ENCODE measurements around the gene FAU. TPM values are rescaled to one million over a fixed set of nuclear protein-coding genes. Genes with fewer than 3 reads are reported as not detected.

FAU gene
- total and polyA plus RNA-seq, 9 of the 15 experiments (the other 6 are each of a cell fraction or from before 2014, with no cell fraction given), result 433 to 1,827 (median 942) TPM

DNA sequence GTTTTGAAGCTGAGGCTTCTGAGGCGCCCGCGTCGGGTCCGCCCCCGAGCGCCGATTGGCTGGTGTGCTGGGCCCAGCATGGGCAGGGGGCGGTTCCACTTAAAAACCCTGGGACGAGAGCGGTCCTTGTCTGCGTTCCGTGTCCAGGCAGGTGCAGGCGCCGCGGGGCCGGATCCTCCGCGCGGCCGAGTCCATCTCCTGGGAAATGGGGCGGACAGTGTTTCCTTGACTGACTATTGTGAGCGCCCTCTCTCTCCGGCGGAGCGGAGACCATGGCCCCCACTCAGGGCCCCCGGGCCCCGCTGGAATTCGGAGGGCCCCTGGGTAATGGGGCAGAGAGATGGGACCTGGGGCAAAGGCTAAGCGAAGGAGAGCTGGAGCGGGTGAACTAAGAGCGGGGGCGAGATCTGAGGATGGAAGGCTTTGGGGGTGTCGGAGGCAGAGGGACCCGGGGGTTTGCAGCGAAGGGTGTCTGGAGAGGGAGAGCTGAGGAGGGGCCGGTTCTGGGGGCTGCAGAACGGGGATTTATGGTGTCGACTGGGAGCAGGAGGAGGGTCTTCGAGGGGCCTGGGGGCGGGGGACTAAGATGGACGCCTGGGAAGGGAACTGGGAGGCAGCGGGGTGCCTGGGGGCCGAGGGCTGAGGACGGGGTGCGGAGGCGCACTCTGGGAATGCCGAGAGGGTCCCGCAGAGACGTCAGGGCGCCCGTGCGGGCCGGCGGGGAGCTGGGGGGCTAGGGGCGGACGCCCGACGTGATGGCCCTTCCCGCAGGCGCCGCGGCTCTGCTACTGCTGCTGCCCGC lies 10.0 kb downstream of the FAU start, which contains the start of gene TM7SF2 (continued):
- TF ChIP-seq, protein P1, sequence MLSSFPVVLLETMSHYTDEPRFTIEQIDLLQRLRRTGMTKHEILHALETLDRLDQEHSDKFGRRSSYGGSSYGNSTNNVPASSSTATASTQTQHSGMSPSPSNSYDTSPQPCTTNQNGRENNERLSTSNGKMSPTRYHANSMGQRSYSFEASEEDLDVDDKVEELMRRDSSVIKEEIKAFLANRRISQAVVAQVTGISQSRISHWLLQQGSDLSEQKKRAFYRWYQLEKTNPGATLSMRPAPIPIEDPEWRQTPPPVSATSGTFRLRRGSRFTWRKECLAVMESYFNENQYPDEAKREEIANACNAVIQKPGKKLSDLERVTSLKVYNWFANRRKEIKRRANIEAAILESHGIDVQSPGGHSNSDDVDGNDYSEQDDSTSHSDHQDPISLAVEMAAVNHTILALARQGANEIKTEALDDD (IDR thresholded peaks at IDR 0.05), result no peak
- TF ChIP-seq ARID2 (IDR thresholded peaks at IDR 0.05) (no peak), YBX1 (IDR thresholded peaks at IDR 0.05) (no peak), ZNF586 (CRISPR knock-in tag; conservative IDR thresholded peaks at IDR 0.05) (0 out of 2 replicates have a peak, but pooled peaks have one; percentile 35), ZNF79 (CRISPR knock-in tag; IDR thresholded peaks at IDR 0.05; ENCODE audit: low read depth) (no peak), NEUROD1 (IDR thresholded peaks at IDR 0.05; ENCODE audit: borderline replicate concordance, low read depth, low read length, partially characterized antibody) (no peak), HIVEP1 (CRISPR knock-in tag; IDR thresholded peaks at IDR 0.05) (no peak), ARNT (IDR thresholded peaks at IDR 0.05) (0 out of 4 replicates have a peak, but pooled peaks of 1 of the 2 experiments have one; percentile 41), ZKSCAN3 (CRISPR knock-in tag; IDR thresholded peaks at IDR 0.05) (no peak), STAT5A (IDR thresholded peaks at IDR 0.05; ENCODE audit: borderline replicate concordance, low read length) (no peak), ZNF445 (CRISPR knock-in tag; IDR thresholded peaks at IDR 0.05; ENCODE audit: low read depth) (no peak), PHTF2 (CRISPR knock-in tag; IDR thresholded peaks at IDR 0.05) (no peak), EWSR1 (IDR thresholded peaks at IDR 0.05; ENCODE audit: borderline replicate concordance, low read depth, partially characterized antibody) (no peak)
- TF ChIP-seq, protein P2, sequence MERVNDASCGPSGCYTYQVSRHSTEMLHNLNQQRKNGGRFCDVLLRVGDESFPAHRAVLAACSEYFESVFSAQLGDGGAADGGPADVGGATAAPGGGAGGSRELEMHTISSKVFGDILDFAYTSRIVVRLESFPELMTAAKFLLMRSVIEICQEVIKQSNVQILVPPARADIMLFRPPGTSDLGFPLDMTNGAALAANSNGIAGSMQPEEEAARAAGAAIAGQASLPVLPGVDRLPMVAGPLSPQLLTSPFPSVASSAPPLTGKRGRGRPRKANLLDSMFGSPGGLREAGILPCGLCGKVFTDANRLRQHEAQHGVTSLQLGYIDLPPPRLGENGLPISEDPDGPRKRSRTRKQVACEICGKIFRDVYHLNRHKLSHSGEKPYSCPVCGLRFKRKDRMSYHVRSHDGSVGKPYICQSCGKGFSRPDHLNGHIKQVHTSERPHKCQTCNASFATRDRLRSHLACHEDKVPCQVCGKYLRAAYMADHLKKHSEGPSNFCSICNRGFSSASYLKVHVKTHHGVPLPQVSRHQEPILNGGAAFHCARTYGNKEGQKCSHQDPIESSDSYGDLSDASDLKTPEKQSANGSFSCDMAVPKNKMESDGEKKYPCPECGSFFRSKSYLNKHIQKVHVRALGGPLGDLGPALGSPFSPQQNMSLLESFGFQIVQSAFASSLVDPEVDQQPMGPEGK (CRISPR knock-in tag; IDR thresholded peaks at IDR 0.05; ENCODE audit: borderline replicate concordance), result 0 out of 2 replicates have a peak, but pooled peaks have one; percentile 51
- TF ChIP-seq, protein P3, sequence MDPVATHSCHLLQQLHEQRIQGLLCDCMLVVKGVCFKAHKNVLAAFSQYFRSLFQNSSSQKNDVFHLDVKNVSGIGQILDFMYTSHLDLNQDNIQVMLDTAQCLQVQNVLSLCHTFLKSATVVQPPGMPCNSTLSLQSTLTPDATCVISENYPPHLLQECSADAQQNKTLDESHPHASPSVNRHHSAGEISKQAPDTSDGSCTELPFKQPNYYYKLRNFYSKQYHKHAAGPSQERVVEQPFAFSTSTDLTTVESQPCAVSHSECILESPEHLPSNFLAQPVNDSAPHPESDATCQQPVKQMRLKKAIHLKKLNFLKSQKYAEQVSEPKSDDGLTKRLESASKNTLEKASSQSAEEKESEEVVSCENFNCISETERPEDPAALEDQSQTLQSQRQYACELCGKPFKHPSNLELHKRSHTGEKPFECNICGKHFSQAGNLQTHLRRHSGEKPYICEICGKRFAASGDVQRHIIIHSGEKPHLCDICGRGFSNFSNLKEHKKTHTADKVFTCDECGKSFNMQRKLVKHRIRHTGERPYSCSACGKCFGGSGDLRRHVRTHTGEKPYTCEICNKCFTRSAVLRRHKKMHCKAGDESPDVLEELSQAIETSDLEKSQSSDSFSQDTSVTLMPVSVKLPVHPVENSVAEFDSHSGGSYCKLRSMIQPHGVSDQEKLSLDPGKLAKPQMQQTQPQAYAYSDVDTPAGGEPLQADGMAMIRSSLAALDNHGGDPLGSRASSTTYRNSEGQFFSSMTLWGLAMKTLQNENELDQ (CRISPR knock-in tag; IDR thresholded peaks at IDR 0.05; ENCODE audit: borderline replicate concordance), result no peak
- TF ChIP-seq, protein P4, sequence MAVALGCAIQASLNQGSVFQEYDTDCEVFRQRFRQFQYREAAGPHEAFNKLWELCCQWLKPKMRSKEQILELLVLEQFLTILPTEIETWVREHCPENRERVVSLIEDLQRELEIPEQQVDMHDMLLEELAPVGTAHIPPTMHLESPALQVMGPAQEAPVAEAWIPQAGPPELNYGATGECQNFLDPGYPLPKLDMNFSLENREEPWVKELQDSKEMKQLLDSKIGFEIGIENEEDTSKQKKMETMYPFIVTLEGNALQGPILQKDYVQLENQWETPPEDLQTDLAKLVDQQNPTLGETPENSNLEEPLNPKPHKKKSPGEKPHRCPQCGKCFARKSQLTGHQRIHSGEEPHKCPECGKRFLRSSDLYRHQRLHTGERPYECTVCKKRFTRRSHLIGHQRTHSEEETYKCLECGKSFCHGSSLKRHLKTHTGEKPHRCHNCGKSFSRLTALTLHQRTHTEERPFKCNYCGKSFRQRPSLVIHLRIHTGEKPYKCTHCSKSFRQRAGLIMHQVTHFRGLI (CRISPR knock-in tag; IDR thresholded peaks at IDR 0.05), result no peak
- TF ChIP-seq, protein P5, sequence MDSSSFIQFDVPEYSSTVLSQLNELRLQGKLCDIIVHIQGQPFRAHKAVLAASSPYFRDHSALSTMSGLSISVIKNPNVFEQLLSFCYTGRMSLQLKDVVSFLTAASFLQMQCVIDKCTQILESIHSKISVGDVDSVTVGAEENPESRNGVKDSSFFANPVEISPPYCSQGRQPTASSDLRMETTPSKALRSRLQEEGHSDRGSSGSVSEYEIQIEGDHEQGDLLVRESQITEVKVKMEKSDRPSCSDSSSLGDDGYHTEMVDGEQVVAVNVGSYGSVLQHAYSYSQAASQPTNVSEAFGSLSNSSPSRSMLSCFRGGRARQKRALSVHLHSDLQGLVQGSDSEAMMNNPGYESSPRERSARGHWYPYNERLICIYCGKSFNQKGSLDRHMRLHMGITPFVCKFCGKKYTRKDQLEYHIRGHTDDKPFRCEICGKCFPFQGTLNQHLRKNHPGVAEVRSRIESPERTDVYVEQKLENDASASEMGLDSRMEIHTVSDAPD (CRISPR knock-in tag; IDR thresholded peaks at IDR 0.05), result no peak
- TF ChIP-seq, protein P6, sequence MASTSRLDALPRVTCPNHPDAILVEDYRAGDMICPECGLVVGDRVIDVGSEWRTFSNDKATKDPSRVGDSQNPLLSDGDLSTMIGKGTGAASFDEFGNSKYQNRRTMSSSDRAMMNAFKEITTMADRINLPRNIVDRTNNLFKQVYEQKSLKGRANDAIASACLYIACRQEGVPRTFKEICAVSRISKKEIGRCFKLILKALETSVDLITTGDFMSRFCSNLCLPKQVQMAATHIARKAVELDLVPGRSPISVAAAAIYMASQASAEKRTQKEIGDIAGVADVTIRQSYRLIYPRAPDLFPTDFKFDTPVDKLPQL (IDR thresholded peaks at IDR 0.05; ENCODE audit: extremely low read depth, insufficient read length), result no peak
